ENCODE measurements around the gene RBFOX2.
"Not testable (repeated sequence)": the region's sequence is repeated elsewhere in the genome, so short reads cannot be mapped to it uniquely, and the experiment has no call there.

Gene RBFOX2

DNA sequence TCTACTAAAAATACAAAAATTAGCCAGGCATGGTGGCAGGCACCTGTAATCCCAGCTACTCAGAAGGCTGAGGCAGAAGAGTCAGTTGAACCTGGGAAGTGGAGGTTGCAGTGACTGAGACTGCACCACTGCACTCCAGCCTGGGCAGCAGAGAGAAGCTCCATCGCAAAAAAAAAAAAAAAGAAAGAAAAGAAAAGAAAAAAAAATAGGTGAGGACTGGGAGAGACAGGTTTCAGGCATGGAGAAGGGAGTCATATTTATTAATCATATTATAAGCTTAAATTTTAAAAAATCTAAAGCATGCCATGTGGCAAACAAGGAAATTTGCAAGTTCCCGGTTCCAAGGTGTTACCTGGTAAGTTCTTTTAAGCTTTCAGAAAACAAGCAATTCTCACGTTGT is 311.1 kb downstream of the RBFOX2 start, which contains the start of gene APOL5:
APOL5 (plus strand) TSS at position 301 of the 400 bp plus-strand sequence; CDS start at position 301, 0 bp downstream.
- intact Hi-C loops (cut with DNase I): no loop called here
- DNase-seq: no peak

DNA sequence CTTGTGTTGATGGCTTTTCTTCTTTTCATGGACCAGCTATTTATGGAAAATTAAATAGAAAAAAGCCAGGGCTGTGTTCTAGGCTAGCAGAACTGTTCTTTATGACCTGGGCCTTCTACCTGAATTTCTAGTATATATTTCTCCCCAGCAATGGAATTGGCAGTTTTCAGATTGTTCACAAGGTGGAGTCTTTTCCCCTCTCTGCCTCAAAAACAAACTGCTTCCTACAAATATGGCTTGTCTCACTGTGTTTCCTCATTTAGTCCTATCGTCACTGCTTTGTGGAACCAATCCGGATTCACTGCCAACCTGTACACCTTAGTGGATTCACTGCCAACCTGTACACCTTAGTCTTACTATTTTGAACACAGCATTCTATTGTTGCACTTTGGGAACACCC is 316.0 kb downstream of the RBFOX2 start:
- intact Hi-C loops (cut with DNase I): no loop called here
- no peak for DNase-seq

DNA sequence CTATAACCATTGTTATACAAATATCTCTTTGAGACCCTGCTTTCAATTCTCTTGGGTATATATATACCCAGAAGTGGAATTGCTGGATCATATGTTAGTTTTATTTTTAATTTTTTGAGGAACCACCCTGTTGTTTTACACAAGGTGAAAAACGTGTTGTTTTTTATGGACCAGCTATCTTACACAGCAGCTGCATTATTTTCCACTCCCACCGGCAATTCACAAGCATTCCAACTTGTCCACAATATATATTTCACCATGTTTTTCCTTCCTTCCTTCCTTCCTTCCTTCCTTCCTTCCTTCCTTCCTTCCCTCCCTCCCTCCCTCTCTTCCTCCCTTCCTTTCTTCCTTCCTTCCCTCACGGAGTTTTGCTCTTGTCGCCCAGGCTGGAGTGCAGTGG is 317.3 kb downstream of the RBFOX2 start:
- no peak for DNase-seq

DNA sequence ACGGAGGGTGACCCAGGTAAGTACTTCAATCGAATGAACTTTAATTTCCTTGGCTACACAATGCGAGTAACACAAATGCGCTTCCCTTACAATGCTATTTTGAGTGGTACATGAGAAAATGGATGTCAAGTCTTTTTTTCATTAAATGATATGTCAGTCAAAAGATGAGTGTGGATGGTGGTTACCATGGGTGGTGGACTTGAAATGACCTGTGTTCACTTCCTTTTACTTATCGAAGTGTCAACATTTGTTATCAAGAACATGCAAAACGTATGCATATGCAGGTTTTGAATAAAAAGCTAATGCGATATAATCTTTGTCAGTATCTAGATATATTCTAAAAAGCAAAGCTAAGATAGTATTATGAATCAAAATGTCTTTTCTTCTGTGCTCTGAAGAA is 319.7 kb downstream of the RBFOX2 start:
- intact Hi-C loops (cut with DNase I): no loop called here
- no peak for DNase-seq

More for the DNA sequence above, 317.3 kb downstream of the RBFOX2 start:
- intact Hi-C loops (cut with DNase I): no loop called here

DNA sequence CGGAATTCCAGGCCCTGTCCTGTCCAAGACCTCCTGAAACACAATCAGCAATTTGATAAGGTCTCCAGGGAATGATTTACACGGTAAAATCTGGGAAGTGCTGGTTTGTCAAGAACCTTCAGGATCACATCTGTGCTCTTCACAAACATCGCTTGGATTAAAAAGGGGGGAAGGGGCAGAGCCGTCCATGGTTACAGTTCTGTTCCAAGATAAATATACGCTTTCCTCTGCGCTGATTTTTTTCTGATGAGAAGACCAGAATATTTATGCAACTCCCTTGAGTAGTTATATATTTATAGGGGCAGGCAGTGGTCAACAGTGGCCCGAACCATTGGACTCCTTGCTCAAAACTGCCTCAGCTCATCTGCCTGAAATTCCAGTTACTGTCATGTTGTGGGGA is 320.2 kb downstream of the RBFOX2 start:
- DNase-seq: no peak
- intact Hi-C loops (cut with DNase I): no loop called here

DNA sequence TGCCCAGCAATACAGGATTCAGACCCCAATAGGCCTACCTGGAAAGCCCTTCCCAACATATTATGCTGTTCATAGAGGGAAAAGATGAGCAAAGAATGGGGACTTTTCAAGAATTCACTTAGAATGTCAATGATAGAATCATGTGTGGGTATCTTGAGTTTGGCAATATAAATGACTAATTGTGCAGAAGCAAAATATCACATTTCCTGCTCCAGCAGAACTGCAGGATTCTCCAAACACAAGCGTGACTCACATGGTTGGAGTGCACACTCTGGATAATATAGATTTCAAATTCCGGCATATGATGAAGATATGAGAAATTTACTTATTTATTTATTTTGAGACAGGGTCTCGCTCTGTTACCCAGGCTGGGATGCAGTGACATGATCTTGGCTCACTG is 323.5 kb downstream of the RBFOX2 start:
- DNase-seq: peak in 1 of 42 donors; percentile 21
- intact Hi-C loops (cut with DNase I): no loop called here

DNA sequence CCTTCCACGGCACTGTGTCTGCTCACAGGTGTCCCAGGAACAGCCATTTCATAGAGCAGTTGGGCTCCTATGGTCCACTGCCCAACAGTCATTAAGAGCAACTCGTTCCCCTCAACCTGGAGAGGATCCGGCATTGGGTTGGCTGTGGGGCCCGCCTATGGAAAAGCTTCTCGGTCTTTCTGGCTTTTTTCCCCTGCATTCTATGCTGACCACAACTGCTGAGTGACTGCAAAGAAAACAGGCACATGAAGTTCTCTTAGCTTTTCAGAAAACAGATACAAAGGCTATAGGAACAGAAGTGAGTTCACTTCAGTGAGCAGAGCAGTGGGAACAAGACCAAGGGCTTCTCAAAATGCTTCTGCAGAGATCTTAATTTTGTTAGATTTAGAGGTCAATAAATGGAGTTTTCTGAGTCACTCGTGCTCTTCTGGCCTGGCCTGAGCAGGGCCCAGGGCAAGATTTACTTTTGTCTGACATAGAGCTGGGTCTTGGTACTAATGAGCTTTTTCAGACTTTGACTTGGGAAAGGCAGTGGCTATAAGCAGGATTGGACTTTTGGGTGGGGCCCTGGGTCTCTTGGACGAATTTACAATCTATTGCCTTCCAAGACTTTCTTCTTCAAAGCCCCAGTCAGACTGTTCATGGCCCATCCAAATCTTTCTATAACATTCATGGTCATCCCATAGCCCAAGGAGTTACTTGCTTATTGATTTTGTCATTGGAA is 324.6 kb downstream of the RBFOX2 start:
- intact Hi-C loops (cut with DNase I): no loop called here

DNA sequence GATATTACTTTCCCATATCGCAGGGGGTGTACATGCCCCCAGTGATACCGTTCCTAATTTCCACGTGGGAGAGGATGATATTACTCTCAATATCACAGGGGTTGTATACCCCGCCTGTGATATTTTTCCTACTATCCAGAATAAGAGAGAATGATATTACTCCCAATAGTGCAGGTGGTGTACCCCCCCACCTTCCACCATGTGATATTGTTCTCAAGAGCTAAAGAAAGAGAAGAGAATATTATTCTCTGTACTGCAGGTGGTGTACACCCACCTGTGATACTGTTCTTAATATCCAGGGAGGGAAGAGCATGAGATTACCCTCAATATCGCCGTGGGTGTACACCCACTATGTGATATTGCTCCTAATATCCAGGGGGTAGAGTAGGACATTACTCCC is 328.8 kb downstream of the RBFOX2 start:
- intact Hi-C loops (cut with DNase I): not testable (repeated sequence)
- DNase-seq: peak in 4 of 42 donors; percentile 4 to 50 (median 32)

More for the DNA sequence above, 324.6 kb downstream of the RBFOX2 start:
- no peak for DNase-seq

DNA sequence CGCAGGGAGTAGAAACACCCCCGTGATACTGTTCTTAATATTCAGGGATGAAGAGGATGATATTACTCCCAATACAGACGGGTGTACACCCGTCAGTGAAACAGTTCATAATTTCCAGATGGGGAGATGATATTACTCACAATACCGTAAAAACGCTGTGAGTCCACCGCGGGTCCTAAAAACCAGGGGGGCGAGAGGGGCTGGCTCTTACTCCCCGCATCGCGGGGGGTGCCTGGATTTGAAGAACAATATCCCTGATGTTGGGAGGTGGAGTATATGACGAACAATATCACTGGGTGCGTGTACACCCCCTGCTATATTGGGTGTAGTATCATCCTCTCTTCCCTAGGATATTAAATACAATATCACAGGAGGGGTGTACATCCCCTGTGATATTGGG is 331.5 kb downstream of the RBFOX2 start:
- intact Hi-C loops (cut with DNase I): no loop called here
- DNase-seq: no peak

DNA sequence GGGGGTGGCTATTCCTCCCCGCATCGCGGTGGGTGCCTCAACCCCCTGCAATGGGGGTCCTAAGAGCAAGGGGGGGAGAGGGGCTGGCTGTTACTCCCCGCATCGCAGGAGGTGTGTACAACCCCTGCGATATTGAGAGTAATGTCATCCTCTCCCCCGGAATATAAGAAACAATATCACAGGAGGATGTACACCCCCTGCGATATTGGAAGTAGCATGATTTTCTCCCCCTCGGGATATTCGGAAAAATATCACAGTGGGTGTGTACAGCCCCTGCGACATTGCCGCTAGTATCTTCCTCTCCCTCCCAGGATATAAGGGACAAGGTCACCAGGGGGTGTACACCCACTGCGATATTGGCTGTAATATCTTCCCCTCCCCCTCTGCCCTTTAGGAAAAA is 333.4 kb downstream of the RBFOX2 start:
- DNase-seq: no peak
- intact Hi-C loops (cut with DNase I): no loop called here

DNA sequence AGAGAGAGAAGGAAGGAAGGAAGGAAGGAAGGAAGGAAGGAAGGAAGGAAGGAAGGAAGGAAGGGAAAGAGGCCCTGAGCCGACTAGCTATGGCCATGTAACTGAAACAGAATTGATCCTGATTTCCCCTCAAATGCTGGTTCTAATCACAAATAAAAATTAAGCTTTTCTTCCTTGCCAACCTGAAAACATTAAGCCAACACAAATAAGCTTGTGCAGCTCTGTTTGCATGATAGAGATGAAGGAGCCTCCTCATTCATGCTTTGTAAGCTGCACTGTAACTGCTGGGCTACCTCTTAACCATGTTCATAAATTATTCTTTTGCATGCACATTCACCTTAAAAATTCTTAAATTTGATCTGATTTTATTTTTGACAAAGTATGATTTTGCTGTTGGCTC is 338.6 kb downstream of the RBFOX2 start:
- intact Hi-C loops (cut with DNase I): no loop called here
- no peak for DNase-seq

DNA sequence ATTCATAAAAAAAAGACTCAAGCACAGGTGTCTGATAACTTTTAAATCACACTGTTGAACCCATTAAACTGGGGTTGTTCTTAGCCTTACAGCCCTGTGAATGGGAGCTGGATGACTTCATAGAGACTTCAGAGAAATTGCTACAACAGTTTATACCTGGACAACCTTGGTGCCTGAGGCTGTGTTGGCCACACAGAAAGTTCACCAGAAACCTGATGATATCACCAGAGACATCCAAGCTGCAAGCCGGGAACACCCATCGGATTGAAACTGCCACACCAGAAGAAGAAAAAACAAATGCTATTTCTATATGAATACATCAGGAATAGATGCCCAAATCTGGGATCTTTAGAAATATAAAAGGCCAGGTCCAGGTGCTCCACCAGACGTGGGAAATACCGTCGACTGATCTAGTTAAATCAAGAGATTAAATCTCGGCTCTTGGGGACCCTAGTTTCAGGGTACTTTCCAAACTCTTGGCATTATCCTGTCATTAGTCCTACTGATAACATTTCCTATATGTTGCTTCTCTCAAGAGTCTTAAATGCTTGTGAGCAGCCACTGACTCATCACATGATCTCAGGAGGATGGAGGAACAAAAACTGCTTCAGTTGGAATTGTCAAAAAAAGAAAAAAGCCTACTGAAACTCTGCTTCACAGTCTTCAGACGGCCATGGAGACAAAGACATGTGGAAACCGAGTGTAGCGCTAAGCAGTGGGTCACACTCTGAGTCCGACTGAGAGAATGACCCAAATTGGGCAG is 339.5 kb downstream of the RBFOX2 start:
- DNase-seq: no peak
- intact Hi-C loops (cut with DNase I): no loop called here

Data from head of caudate nucleus (tissue), 42 donors.